HepG2 (cell line): Measurements from ENCODE around the gene TUBB8B.
"Not testable (repeated sequence)": the region's sequence is repeated elsewhere in the genome, so short reads cannot be mapped to it uniquely, and the experiment has no call there.

Source experiments
- CBX1 ChIP-seq: IDR thresholded peaks from one replicate; pipeline ENCODE4 v1.6.1; 2016; ENCODE audit warnings: antibody characterized with exemption, low read depth
- CREM ChIP-seq, 2 experiments: sonication (generic) in 1 of 2; formaldehyde crosslinking in 1 of 2; IDR thresholded peaks; 2 replicates each; pipeline versions ENCODE4 v1.4.0 to v1.6.1; 2016 to 2020; ENCODE audit warnings: antibody characterized with exemption in 1 of 2, mild to moderate bottlenecking in 1 of 2, missing genetic modification reagents in 1 of 2
- MAZ ChIP-seq, 2 experiments: sonication (generic) in 1 of 2; formaldehyde crosslinking in 1 of 2; IDR thresholded peaks; 2 replicates each; pipeline versions ENCODE4 v1.5.0 to v1.6.1; 2012 to 2020; ENCODE audit warnings: low read depth in 2 of 2, mild to moderate bottlenecking in 2 of 2, borderline replicate concordance in 1 of 2, improper control_type of control experiment in 1 of 2, low read length in 1 of 2, missing genetic modification reagents in 1 of 2, moderate library complexity in 1 of 2
- SMYD3 ChIP-seq: sonication (generic); formaldehyde crosslinking; IDR thresholded peaks from 2 replicates; pipeline ENCODE4 v1.8.1; 2023; ENCODE audit warnings: mild to moderate bottlenecking, missing genetic modification reagents
- TCF12 ChIP-seq, 2 experiments: fragments of 450-650 bp in 1 of 2; sonication (generic) in 1 of 2; formaldehyde crosslinking in 1 of 2; IDR thresholded peaks; 2 replicates each; pipeline versions ENCODE4 v1.6.1 to v1.8.0; 2017 to 2022; ENCODE audit warnings: antibody characterized with exemption in 1 of 2, mild to moderate bottlenecking in 1 of 2, missing genetic modification reagents in 1 of 2, moderate library complexity in 1 of 2
- ZNF501 ChIP-seq: sonication (generic); formaldehyde crosslinking; IDR thresholded peaks from 2 replicates; pipeline ENCODE4 v1.5.1; 2020; ENCODE audit warnings: mild to moderate bottlenecking, moderate library complexity, missing genetic modification reagents
- TF ChIP-seq, protein P1 (sequence below): fragments of 450-650 bp; IDR thresholded peaks from 2 replicates; pipeline ENCODE4 v1.6.1; 2016

- TF ChIP-seq ZNF501; TCF12 (IDR thresholded peaks at IDR 0.05); TCF12 (CRISPR knock-in tag; IDR thresholded peaks at IDR 0.05); CBX1; MAZ (IDR thresholded peaks at IDR 0.05; ENCODE audit: borderline replicate concordance, low read depth, low read length); MAZ (CRISPR knock-in tag; IDR thresholded peaks at IDR 0.05; ENCODE audit: low read depth); SMYD3 (CRISPR knock-in tag); CREM (IDR thresholded peaks at IDR 0.05); CREM (CRISPR knock-in tag; IDR thresholded peaks at IDR 0.05): not testable (repeated sequence)
- TF ChIP-seq, protein P1, sequence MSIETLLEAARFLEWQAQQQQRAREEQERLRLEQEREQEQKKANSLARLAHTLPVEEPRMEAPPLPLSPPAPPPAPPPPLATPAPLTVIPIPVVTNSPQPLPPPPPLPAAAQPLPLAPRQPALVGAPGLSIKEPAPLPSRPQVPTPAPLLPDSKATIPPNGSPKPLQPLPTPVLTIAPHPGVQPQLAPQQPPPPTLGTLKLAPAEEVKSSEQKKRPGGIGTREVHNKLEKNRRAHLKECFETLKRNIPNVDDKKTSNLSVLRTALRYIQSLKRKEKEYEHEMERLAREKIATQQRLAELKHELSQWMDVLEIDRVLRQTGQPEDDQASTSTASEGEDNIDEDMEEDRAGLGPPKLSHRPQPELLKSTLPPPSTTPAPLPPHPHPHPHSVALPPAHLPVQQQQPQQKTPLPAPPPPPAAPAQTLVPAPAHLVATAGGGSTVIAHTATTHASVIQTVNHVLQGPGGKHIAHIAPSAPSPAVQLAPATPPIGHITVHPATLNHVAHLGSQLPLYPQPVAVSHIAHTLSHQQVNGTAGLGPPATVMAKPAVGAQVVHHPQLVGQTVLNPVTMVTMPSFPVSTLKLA: not testable (repeated sequence)
Measured at GRCh38 chr18:82626-83209, 33.3 kb upstream of the TUBB8B start.
